Common myeloid progenitor, CD34-positive (primary cell): ENCODE results near the gene MXRA8.

Experiments used
- CTCF ChIA-PET: fragments of 350-600 bp; sonication (Branson Sonifier 250); formaldehyde crosslinking; loops from one replicate; lab custom pipeline; 2021; ENCODE audit warnings: antibody characterized with exemption; lab: Charles Lee
- POLR2A ChIA-PET: fragments of 350-600 bp; sonication (Branson Sonifier 250); formaldehyde crosslinking; loops from one replicate; lab custom pipeline; 2021; ENCODE audit warnings: antibody characterized with exemption; lab: Charles Lee
- DNase-seq, 3 donors: peaks; one replicate each; pipeline versions ENCODE4 v3.0.0 to v3.0.0-alpha.2; 2013
- H3K27ac ChIP-seq, 2 experiments: 1 replicate in 1 of 2; 2 replicates in 1 of 2; pipeline ENCODE4 v1.7.0; 2013; ENCODE audit warnings: inconsistent platforms in 2 of 2, low read length in 2 of 2, mild to moderate bottlenecking in 2 of 2, low read depth in 1 of 2, moderate library complexity in 1 of 2; ENCODE audit not compliant: severe bottlenecking in 2 of 2, insufficient read depth in 1 of 2, poor library complexity in 1 of 2
- H3K27me3 ChIP-seq, 5 experiments: replicated peaks in 2 of 5; 1 replicate in 3 of 5; 2 replicates in 2 of 5; pipeline versions ENCODE4 v1.6.1 to v1.7.0; 2013; ENCODE audit warnings: low read length in 4 of 5, mild to moderate bottlenecking in 2 of 5, moderate library complexity in 2 of 5, inconsistent platforms in 1 of 5; ENCODE audit not compliant: insufficient read depth in 5 of 5, control insufficient read depth in 4 of 5
- H3K36me3 ChIP-seq, 4 experiments: 1 replicate in 2 of 4; 2 replicates in 2 of 4; pipeline versions ENCODE4 v1.6.1 to v1.7.0; 2013; ENCODE audit warnings: low read length in 3 of 4, control low read depth in 1 of 4, mild to moderate bottlenecking in 1 of 4; ENCODE audit not compliant: control insufficient read depth in 4 of 4, insufficient read depth in 4 of 4
- H3K4me1 ChIP-seq, 4 experiments: 1 replicate in 3 of 4; 2 replicates in 1 of 4; pipeline versions ENCODE4 v1.6.1 to v1.7.1; 2013; ENCODE audit warnings: low read length in 3 of 4, mild to moderate bottlenecking in 3 of 4, control low read depth in 1 of 4, inconsistent platforms in 1 of 4, moderate library complexity in 1 of 4; ENCODE audit not compliant: control insufficient read depth in 4 of 4, insufficient read depth in 4 of 4; ENCODE audit errors: control extremely low read depth in 1 of 4
- H3K4me3 ChIP-seq, 7 experiments: 1 replicate in 4 of 7; 2 replicates in 3 of 7; pipeline versions ENCODE4 v1.5.1 to v1.7.0; 2013; ENCODE audit warnings: mild to moderate bottlenecking in 7 of 7, low read length in 6 of 7, moderate library complexity in 6 of 7, inconsistent platforms in 2 of 7, low read depth in 2 of 7, control low read depth in 1 of 7; ENCODE audit not compliant: insufficient read depth in 4 of 7, control insufficient read depth in 1 of 7; ENCODE audit errors: extremely low read depth in 1 of 7
- H3K9me3 ChIP-seq, 5 experiments: 1 replicate in 4 of 5; 2 replicates in 1 of 5; pipeline versions ENCODE4 v1.6.1 to v1.7.1; 2013; ENCODE audit warnings: low read length in 4 of 5, mild to moderate bottlenecking in 2 of 5, inconsistent platforms in 1 of 5, low read depth in 1 of 5, moderate library complexity in 1 of 5; ENCODE audit not compliant: control insufficient read depth in 4 of 5, insufficient read depth in 2 of 5; ENCODE audit errors: control extremely low read depth in 1 of 5
- WGBS: methylation state at CpG from one replicate; pipeline ENCODE4 v1.1.5; 2013; ENCODE audit not compliant: insufficient coverage; 5-methylcytosine and 5-hydroxymethylcytosine counted together

The MXRA8 gene

DNA sequence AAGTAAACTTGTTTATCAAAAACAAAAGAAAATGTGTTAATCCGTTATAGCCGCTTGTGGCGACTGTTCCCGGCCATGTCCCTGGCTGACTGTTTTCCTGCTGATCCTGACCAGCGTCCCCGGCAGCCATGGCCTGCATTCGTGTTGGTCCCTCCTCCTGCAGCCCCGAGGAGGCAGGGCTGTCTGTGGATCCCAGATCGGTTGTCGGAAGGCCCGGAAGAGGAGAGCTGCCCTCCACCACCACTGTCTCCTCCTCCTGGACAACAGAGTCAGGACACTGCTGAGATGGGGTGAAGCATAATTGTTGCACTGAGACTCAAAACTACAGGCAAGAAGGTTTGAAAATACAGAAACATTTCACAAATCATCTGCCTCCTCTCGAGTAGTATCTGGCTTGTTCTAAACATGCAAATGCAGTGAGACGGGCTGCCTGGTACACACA lies 3.6 kb upstream of the MXRA8 start:
- Histone ChIP-seq H3K36me3 (no peaks in the 10 kb centered on the region), H3K4me3 (no peak overlapping the region), H3K4me1 (peaks cover 0 to 5% (median 2%) of the 10 kb centered on the region in 4 experiments), H3K27ac (no peak overlapping the region), H3K9me3 (peaks cover 0 to 10% (median 0%) of the 10 kb centered on the region in 5 experiments), H3K27me3 (peaks cover 0 to 66% (median 20%) of the 10 kb centered on the region in 5 experiments)
- ChIA-PET POLR2A (no interaction called here), CTCF (no interaction called here)
- 34% methylated on average over 13 of the region's 13 CpGs for WGBS
- no peak for DNase-seq

DNA sequence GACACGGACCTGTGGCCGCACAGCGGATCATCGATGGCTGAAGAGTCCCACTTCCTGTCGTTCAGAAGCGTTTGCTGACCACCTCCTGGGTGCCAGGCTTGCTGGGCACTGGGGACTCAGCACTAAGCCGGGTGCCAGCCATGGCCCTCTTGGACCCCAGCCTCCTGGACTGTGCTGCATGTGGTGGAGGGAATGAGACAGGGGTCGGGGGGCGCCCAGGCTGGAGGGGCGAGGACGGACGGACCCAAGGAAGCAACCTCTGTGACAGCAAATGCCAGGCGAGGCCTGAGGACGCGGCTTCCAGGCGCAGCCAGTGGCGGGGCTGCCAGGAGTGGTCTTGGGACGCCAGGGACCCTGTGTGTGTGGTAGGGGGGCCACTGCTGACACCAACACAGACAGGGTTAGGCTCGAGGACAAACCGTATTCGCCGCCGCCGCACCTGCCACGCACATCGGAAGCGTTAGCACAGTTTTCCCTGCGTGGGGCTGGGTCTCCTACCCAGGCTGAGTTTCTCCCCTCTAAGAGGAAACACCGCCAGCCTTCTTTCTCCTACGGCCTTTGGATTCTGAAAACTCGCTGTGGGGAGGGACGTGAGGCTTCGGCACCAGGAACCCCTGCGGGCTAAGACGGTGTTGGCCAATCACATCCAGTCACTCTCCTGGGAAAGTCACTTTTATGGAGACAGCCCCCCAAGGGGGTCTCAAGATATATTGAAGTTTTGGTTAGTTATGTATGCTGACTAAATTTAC lies 3.1 kb upstream of the MXRA8 start:
- WGBS, result 81% methylated on average over 29 of the region's 35 CpGs
- H3K9me3 ChIP-seq, result peaks cover 0 to 4% (median 0%) of the 10 kb centered on the region in 5 experiments
- H3K27me3 ChIP-seq, result peaks cover 0 to 71% (median 21%) of the 10 kb centered on the region in 5 experiments
- DNase-seq, result no peak
- H3K4me3 ChIP-seq, result no peak overlapping the region
- no peaks in the 10 kb centered on the region for H3K36me3 ChIP-seq
- H3K4me1 ChIP-seq, result peaks cover 0 to 5% (median 2%) of the 10 kb centered on the region in 4 experiments
- ChIA-PET CTCF (no interaction called here), POLR2A (no interaction called here)
- H3K27ac ChIP-seq, result no peak overlapping the region

GRCh38 chr1:1360506-1361169 lies 2.3 kb upstream of the MXRA8 start:
- H3K4me3 ChIP-seq, result no peak overlapping the region
- WGBS, result 82% methylated on average over 15 of the region's 20 CpGs
- no peak for DNase-seq

DNA sequence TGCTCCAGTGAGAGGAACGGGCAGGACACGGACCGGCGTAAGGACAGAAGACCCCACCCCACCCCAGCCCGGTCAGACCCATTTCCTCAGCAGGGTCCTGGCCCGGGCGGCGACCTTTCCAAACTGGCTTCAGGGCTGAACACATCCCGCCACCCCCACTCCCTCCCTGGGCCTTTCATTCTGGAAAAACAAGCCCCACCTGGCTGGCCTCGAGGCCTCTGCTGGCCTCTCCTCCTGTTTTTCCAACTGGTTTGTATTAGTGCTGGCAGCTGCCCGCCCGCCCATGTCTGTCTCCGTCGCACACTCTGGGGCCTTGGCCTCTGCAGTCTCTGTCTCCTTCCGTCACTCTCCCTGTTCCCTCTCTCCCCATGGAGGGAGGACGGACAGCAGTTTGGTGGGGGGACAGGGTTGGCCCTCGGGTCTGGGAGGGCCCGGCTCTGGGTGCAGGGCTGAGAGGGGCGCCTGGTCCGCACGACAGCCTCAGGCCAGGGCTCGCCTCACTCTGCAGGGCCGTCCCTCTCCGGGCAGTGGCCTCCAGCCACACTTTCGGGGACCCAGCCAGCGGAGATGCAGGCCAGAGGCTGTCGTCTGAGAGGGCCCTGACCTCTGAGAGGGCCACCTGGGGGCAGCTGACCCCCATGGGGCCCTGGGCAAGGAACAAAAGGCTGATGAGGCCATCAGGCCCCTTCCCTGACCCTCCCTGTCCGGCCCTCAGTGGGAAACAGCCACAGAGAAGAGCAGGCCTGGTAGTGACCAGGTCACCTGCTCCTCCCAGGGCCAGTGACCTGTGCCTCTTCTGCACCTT lies 1.5 kb upstream of the MXRA8 start:
- no peak for DNase-seq
- no peak overlapping the region for H3K4me3 ChIP-seq
- ChIA-PET POLR2A (no interaction called here), CTCF (no interaction called here)
- H3K27me3 ChIP-seq, result peaks cover 0 to 77% (median 21%) of the 10 kb centered on the region in 5 experiments
- peaks cover 0 to 8% (median 2%) of the 10 kb centered on the region in 4 experiments for H3K4me1 ChIP-seq
- H3K36me3 ChIP-seq, result no peaks in the 10 kb centered on the region
- WGBS, result 73% methylated on average over 19 of the region's 28 CpGs
- peaks cover 0 to 1% (median 0%) of the 10 kb centered on the region in 5 experiments for H3K9me3 ChIP-seq
- H3K27ac ChIP-seq, result no peak overlapping the region

More at GRCh38 chr1:1360506-1361169, 2.3 kb upstream of the MXRA8 start:
- peaks cover 0 to 1% (median 0%) of the 10 kb centered on the region in 5 experiments for H3K9me3 ChIP-seq
- H3K27me3 ChIP-seq, result peaks cover 0 to 71% (median 21%) of the 10 kb centered on the region in 5 experiments
- CTCF ChIA-PET, result no interaction called here
- POLR2A ChIA-PET, result no interaction called here
- peaks cover 0 to 5% (median 2%) of the 10 kb centered on the region in 4 experiments for H3K4me1 ChIP-seq
- H3K27ac ChIP-seq, result no peak overlapping the region
- no peaks in the 10 kb centered on the region for H3K36me3 ChIP-seq

DNA sequence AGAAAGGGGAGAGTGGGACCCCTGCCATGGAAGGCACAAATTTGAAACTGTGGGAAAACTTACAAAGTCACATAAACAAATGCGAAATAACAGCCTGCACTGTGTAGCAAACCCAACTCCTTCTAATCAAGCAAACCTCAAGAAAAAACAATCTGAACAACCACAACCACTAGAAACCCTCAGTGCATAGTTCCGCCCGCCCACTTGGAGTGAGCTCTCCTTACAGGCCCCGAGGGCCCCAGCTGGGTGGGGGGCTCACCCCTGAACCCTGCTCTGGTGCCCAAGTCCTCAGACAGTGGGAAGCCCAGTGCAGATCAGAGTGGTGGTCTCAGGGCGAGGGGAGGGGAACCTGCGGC lies 931 bp upstream of the MXRA8 start:
- Histone ChIP-seq H3K27me3 (peaks cover 0 to 82% (median 21%) of the 10 kb centered on the region in 5 experiments), H3K4me3 (no peak overlapping the region), H3K4me1 (peaks cover 0 to 10% (median 7%) of the 10 kb centered on the region in 4 experiments), H3K36me3 (no peaks in the 10 kb centered on the region), H3K9me3 (peaks cover 0 to 1% (median 0%) of the 10 kb centered on the region in 5 experiments), H3K27ac (no peak overlapping the region)
- no peak for DNase-seq
- CTCF ChIA-PET, result no interaction called here
- POLR2A ChIA-PET, result no interaction called here
- WGBS, result 70% methylated on average over 2 of the region's 6 CpGs

DNA sequence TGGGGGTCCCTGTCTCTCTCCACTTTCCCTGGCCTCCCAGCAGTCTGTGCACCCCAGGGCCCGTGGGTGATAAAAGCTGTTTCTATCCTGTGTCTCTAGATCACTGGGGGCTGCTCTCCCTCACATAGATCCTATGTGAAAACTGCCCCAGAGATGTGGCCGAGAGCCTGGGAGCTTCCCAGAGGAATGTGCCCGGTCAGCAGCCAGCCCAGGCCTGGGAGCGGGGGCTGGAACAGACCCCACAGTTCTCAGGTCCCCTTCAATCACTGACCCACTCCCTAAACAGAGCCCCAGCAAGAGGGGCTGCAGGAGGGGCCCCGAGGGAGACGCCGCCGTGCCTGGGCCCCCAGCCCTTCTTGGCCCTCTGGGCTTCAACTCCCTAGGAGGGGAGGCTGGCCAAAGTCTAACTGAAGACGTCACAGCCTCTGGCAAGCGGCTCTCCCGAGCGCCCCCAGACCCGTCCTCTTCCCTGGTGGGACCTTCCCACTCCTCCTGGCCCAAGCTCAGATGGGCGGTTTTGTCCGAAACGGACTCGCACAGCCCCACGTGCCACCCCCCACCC lies 403 bp downstream of the MXRA8 start:
- H3K9me3 ChIP-seq, result peaks cover 0 to 1% (median 0%) of the 10 kb centered on the region in 5 experiments
- no peak overlapping the region for H3K4me3 ChIP-seq
- POLR2A ChIA-PET, result no interaction called here

More for the DNA sequence above, 403 bp downstream of the MXRA8 start:
- Histone ChIP-seq H3K27ac (no peak overlapping the region), H3K27me3 (peaks cover 0 to 90% (median 21%) of the 10 kb centered on the region in 5 experiments), H3K36me3 (no peaks in the 10 kb centered on the region), H3K4me1 (peaks cover 0 to 21% (median 12%) of the 10 kb centered on the region in 4 experiments)
- no peak for DNase-seq
- WGBS, result 37% methylated on average over 16 of the region's 18 CpGs
- CTCF ChIA-PET, result interaction anchor here (1.2 kb wide), 1 partner anchor 14 kb away, joined by 3 read pairs; no protein-coding TSS in a partner anchor
